NCI-H187 treated with DMSO at 0.1 percent for 48 hours (cell line): Measurements from ENCODE around the gene IFNGR2.
"Not testable (repeated sequence)": the region's sequence is repeated elsewhere in the genome, so short reads cannot be mapped to it uniquely, and the experiment has no call there.

Experiments
- DNase-seq: peaks from one replicate; lab custom pipeline; 2025; lab: John Stamatoyannopoulos, UW

Gene IFNGR2

GRCh38 chr21:33441489-33442477, 38.6 kb downstream of the IFNGR2 start:
- DNase-seq: peak; percentile 60

DNA sequence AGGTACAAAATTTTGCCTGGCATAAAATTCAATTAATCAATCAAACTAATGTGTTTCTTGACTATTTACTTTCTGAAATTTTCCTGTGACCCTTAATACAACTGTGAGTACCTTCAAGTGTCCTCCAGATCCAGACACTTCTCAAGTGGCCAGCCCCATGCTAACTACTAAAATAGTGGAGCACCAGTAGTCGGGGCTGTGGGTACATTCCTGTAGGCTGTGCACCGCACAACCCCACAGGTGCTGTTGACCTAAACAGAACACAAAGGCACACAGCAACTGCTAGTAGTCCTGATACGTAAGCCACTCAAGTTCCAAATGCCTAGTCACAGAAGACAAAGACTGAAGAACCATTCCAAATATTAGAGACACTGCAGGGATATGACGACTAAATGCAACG, 40.0 kb downstream of the IFNGR2 start:
- no peak for DNase-seq

GRCh38 chr21:33444499-33444898, 41.3 kb downstream of the IFNGR2 start:
- no peak for DNase-seq

DNA sequence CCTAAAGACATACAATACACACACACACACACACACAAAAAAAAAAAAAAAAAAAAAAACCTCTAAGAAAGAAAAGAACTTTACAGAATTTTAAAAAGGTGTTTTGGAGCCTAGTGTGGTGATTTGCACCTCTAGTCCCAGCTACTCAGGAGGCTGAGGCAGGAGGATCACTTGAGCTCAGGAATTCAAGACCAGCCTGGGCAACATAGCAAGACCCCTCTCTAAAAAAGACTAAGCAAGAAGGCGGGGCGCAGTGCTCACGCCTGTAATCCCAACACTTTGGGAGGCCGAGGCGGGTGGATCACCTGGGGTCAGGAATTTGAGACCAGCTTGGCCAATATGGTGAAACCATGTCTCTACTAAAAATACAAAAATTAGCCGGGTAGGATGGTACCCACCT, 43.4 kb downstream of the IFNGR2 start:
- not testable (repeated sequence) for DNase-seq

DNA sequence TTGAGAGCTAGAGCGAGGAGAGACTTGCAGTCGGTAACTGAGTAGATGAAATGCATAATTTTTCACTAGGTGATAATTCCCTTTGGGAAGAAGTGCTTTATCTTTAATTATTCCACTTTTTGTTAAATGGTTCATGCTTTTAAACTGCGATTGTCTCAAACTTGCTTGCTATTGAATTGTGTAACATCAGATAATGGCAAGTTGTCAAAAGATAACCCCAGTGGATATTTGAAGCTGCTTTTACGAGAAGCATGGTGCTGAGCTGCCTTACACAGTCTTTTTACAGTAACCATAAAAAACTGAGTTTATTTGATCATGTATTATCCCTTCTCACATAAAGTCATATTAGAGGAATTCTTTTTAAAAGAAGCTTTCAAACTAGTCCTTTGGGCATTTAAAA, 46.4 kb downstream of the IFNGR2 start:
- DNase-seq: no peak

- no peak for DNase-seq
Measured at GRCh38 chr21:33451634-33452071, 48.4 kb downstream of the IFNGR2 start.

DNA sequence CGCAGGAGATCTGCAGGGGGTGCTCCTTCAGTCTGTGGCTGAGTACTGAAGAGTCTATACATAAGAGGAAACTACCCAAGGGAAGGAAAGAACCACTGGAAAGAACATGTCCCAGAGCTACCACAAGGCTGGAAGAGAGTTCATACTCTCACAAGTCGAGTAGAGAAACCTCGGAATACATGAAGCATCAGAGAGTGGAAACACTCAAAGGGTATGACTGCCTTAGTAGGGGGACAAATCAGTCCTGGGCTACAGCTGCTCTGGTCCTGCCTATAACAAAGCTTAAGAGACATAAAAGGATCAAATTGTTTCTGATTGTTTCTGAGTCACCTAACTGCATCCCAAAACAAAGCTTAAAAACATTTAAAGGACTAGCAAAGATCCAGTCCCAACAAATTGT, 49.1 kb downstream of the IFNGR2 start:
- no peak for DNase-seq

GRCh38 chr21:33455686-33456446, 52.7 kb downstream of the IFNGR2 start:
- no peak for DNase-seq

DNA sequence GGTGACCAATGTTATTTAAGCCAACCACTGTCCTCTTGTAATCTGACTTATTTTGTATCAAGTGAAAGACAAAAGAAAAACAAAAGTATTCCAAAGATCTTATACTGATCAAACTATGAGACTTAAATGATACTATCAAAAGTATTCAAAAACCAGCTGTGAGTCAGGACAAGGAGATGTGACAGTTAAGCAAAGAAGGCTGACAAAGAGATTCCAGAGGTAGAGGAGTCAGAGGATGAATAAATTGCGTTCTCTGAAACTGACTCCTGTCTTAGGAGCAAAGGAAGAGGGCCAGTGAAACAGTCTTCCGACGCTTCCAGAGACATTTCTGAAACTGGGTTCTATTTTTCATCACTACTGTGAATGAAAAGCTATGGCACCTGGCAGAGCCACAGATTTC, 55.6 kb downstream of the IFNGR2 start:
- no peak for DNase-seq

DNA sequence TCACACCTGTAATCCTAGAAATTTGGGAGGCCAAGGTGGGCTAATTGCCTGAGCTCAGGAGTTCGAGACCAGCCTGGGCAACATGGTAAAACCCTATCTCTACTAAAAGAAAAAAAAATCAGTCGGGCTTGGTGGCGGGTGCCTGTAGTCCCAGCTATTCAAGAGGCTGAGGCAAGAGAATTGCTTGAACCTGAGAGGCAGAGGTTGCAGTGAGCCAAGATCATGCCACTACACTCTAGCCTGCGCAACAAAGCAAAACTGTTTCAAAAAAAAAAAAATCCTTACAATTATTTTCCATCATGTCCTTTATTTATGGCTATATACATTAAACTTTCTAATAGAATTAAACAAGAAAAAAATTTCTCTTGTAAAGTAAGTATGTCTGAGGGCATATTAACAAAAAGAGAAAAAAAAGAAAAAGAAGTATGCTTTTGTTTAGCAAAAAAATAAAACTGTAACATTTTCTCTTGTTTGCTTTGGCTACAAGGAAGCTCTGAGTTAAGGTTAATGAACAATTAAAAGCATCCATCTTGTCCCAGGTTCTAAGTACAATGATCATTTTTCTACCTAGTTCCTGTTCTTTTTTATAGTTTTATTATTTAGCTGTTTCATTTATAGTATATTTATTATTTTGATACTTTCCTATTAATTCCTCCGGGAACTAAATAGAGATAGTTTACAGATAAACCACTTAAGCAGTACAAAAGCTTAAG, 58.5 kb downstream of the IFNGR2 start:
- no peak for DNase-seq

GRCh38 chr21:33469183-33469582, 66.0 kb downstream of the IFNGR2 start:
- DNase-seq: not testable (repeated sequence)

DNA sequence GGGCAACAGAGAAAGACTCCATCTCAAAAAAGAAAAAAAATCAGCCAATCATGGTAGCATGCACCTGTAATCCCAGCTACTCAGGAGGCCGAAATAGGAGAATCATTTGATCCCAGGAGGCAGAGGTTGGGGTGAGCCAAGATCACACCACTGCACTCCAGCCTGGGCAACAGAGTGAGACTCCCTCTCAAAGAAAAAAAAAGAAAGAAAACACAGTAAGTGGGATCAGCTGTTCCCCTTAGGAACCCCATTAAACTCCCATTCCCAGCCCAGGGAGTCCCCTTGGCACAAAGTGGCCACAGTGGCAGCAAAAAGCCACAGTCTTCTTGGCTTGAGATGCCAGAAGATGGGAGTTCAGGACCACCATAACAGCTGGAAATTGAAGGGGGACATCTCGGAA, 67.5 kb downstream of the IFNGR2 start:
- no peak for DNase-seq

- DNase-seq: no peak
Measured at GRCh38 chr21:33473344-33473743, 70.1 kb downstream of the IFNGR2 start.

DNA sequence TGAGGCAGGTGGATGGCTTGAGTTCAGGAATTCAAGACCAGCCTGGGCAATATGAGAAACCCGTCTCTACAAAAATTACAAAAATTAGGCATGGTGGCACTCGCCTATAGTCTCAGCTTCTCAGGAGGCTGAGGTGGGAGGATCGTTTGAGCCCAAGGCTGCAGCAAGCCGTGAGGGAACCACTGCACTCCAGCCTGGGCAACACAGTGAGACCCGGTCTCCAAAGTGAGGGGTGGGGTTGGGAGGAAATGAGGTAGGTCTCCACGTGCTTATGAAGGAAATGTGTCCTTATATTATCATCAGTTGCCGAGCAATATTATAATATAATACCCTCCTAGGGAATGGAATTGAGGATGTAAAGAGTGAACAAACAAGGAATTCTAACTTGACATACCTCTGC, 73.9 kb downstream of the IFNGR2 start:
- no peak for DNase-seq

- no peak for DNase-seq
Measured at GRCh38 chr21:33478182-33478581, 75.0 kb downstream of the IFNGR2 start.

GRCh38 chr21:33478935-33479678, 75.9 kb downstream of the IFNGR2 start:
- DNase-seq: no peak

- DNase-seq: peak; percentile 60
Measured at GRCh38 chr21:33479679-33480480, 76.7 kb downstream of the IFNGR2 start, which contains the start of gene TMEM50B. TMEM50B (minus strand) TSS chr21:33479974; CDS start chr21:33468885, 11,089 bp downstream.

GRCh38 chr21:33480481-33481103, 77.4 kb downstream of the IFNGR2 start:
- no peak for DNase-seq

DNA sequence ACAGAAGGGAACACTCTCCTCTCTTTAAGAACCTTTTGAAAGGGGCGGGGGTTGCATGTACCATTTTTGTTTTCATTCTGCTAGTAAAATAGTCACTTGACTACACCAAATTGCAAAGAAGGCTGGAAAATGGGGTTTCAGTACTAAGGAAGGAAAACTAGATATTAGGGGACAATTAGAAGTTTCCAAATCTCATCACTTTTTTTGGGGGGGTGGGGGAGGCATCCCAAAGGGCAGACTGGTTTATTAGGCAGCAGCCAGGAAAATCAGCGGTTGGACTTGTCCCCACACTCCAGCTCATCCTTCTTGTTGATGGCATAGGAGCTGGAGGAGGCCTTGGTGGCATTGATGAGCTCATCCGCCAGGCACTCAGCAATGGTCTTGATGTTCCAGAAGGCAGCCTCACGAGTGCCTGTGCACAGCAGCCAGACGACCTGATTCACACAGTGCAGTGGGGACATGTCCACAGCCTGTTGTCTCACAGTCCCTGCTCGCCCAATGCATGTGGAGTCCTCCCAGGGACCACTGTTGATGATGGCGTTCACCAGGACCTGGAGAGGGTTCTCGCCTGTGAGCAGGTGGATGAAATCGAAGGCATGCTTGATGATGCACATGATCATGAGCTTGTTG, 78.2 kb downstream of the IFNGR2 start:
- DNase-seq: no peak
